ENCODE results near the gene CARF. TPM values are rescaled to one million over a fixed set of nuclear protein-coding genes. Genes with fewer than 3 reads are reported as not detected.
A peak's percentile ranks its signal among the peaks of the same experiment; 100 is the strongest.

CARF gene
- total and polyA plus RNA-seq, 2 donors (not counting 1 experiment from before 2014, with no cell fraction given) = 11.3 to 27.5 TPM

DNA sequence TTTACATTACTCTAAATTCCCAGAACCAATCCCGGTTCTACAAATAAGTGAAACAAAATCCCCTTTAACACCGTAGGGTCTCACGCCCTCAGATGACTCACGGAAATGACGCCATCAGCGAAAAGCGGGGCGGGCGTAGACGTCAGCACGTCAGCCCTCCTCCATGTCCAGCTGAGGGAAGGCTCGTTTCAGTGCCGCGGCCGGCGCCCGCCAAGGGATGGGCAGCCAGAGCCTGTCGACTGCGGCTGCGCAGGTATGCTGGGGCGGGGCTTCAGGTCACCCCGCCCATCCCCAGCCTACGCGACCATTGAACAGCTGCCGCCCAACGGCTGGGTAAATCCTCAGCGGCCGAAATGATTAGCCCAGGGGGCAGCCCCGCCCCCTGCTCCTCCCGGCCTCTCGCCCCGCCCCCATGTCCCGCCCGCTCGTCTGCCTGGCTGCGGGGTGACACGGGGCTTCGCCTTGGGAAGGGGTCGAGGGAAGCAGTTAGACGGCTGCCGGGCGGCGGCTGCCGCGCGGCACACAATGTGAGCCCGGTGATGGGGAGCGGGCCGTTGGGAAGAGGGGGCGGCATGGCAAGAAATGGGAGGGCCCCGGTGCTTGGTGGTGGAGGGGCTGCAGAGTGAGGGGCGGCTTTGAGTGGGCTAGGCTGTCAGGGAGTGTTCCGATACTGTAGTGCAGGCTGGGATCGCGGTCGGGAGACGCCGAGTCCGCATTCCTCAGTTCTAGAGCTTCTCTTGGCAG, 102.6 kb downstream of the CARF start, which contains the start of gene NBEAL1:
Gene NBEAL1 (plus strand): TSS at position 420 of the 744 bp plus-strand sequence. CDS start 1,510 bp downstream, outside the sequence.
- Histone ChIP-seq H3K27me3 (replicated peaks in 1 of 4; ENCODE audit: control extremely low read depth in 1 of 4, control insufficient read depth in 3 of 4, insufficient read depth in 4 of 4, low read length in 3 of 4) (no peaks in the 10 kb centered on the region), H4K20me1 (ENCODE audit: control insufficient read depth, insufficient read depth, low read length, poor library complexity, severe bottlenecking) (no peaks in the 10 kb centered on the region), H3K4me1 (ENCODE audit: control insufficient read depth in 2 of 2, insufficient read depth in 2 of 2, low read length in 2 of 2) (peaks cover 15 to 17% of the 10 kb centered on the region in 2 donors), H3K9me3 (ENCODE audit: control extremely low read depth in 1 of 3, control insufficient read depth in 2 of 3, insufficient read depth in 1 of 3, low read length in 2 of 3) (no peaks in the 10 kb centered on the region), H3K9ac (ENCODE audit: low read length) (peak within 1 kb of the TSS; percentile 82), H3K79me2 (ENCODE audit: control insufficient read depth, insufficient read depth, low read length) (no peaks in the 10 kb centered on the region), H2AFZ (ENCODE audit: insufficient read depth, low read depth, low read length, poor library complexity, severe bottlenecking) (peak within 1 kb of the TSS; percentile 94), H3K4me2 (replicated peaks; ENCODE audit: low read depth, low read length, poor library complexity, severe bottlenecking) (peak within 1 kb of the TSS; percentile 94), H3K27ac (ENCODE audit: low read length in 2 of 2) (peak within 1 kb of the TSS; percentile 87 to 93), H3K36me3 (replicated peaks in 1 of 2; ENCODE audit: control extremely low read depth in 1 of 2, control insufficient read depth in 1 of 2, extremely low read depth in 1 of 2, insufficient read depth in 2 of 2, low read length in 1 of 2) (no peaks in the 10 kb centered on the region), H3K4me3 (ENCODE audit: control extremely low read depth in 1 of 5, extremely low read depth in 1 of 5, insufficient read depth in 1 of 5, low read depth in 2 of 5, low read length in 4 of 5) (peak within 1 kb of the TSS; percentile 61 to 99 (median 87))
- under 1% methylated on average over 59 of the region's 59 CpGs for WGBS (ENCODE audit: insufficient coverage)
- Mint-ChIP-seq H3K4me1 (peaks cover 35% of the 10 kb centered on the region), H3K4me3 (peak within 1 kb of the TSS; percentile 93), H3K9me3 (ENCODE audit: insufficient read depth) (no peaks in the 10 kb centered on the region), H3K27ac (peak within 1 kb of the TSS; percentile 89), H3K27me3 (no peaks in the 10 kb centered on the region)
- intact Hi-C loops (cut with micrococcal nuclease) = loop anchor here (1.0 to 10.0 kb wide), 7 partner anchors 103 to 1372 kb away; partner anchors contain the start of genes ABI2, BMPR2, FAM117B and NOP58
- DNase-seq (peak; percentile 99), ATAC-seq (ENCODE audit: low read depth) (peak; percentile 93)
- CTCF ChIA-PET = no interaction called here
- POLR2A ChIA-PET = interaction anchor here (0.9 kb wide), 1 partner anchor 379 kb away, joined by 3 read pairs; no protein-coding TSS in a partner anchor
- TF ChIP-seq EZH2 (IDR thresholded peaks at IDR 0.05; ENCODE audit: borderline replicate concordance, insufficient read depth, low read depth, low read length, poor library complexity, severe bottlenecking) = no peak
- TF ChIP-seq, protein P1, sequence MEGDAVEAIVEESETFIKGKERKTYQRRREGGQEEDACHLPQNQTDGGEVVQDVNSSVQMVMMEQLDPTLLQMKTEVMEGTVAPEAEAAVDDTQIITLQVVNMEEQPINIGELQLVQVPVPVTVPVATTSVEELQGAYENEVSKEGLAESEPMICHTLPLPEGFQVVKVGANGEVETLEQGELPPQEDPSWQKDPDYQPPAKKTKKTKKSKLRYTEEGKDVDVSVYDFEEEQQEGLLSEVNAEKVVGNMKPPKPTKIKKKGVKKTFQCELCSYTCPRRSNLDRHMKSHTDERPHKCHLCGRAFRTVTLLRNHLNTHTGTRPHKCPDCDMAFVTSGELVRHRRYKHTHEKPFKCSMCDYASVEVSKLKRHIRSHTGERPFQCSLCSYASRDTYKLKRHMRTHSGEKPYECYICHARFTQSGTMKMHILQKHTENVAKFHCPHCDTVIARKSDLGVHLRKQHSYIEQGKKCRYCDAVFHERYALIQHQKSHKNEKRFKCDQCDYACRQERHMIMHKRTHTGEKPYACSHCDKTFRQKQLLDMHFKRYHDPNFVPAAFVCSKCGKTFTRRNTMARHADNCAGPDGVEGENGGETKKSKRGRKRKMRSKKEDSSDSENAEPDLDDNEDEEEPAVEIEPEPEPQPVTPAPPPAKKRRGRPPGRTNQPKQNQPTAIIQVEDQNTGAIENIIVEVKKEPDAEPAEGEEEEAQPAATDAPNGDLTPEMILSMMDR (IDR thresholded peaks at IDR 0.05) = no peak

DNA sequence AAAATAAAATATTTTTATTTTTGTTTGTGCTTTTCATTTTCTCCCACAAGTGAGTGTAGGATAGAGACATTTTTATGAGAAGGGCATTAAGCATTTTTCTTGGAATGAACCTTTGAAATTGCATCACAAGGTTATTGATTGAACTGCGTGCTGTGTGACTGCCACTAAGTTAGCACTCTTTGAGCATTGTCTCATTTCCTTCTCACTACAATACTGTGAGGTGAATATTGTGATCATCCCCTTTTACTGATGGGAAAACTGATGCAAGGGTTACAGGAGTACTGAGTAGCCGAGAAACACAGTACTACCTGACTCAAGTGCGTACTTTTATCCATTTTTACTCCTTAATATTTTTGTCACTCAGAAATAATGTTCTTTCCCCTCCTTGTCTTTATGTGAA, 104.6 kb downstream of the CARF start:
- POLR2A ChIA-PET = no interaction called here
- Mint-ChIP-seq H3K27ac (no peak overlapping the region), H3K4me1 (peaks cover 35% of the 10 kb centered on the region)

More for the DNA sequence above, 104.6 kb downstream of the CARF start:
- DNase-seq = no peak
- TF ChIP-seq, protein P1 (IDR thresholded peaks at IDR 0.05) = no peak
- no peak for TF ChIP-seq EZH2 (IDR thresholded peaks at IDR 0.05; ENCODE audit: borderline replicate concordance, insufficient read depth, low read depth, low read length, poor library complexity, severe bottlenecking)
- Histone ChIP-seq H3K4me1 (ENCODE audit: control insufficient read depth in 2 of 2, insufficient read depth in 2 of 2, low read length in 2 of 2) (peaks cover 15 to 17% of the 10 kb centered on the region in 2 donors), H3K4me3 (ENCODE audit: control extremely low read depth in 1 of 5, extremely low read depth in 1 of 5, insufficient read depth in 1 of 5, low read depth in 2 of 5, low read length in 4 of 5) (no peak overlapping the region), H4K20me1 (ENCODE audit: control insufficient read depth, insufficient read depth, low read length, poor library complexity, severe bottlenecking) (no peaks in the 10 kb centered on the region), H3K9ac (ENCODE audit: low read length) (no peak overlapping the region), H3K9me3 (ENCODE audit: control extremely low read depth in 1 of 3, control insufficient read depth in 2 of 3, insufficient read depth in 1 of 3, low read length in 2 of 3) (no peaks in the 10 kb centered on the region), H3K4me2 (replicated peaks; ENCODE audit: low read depth, low read length, poor library complexity, severe bottlenecking) (no peak overlapping the region), H3K27ac (ENCODE audit: low read length in 2 of 2) (no peak overlapping the region), H2AFZ (ENCODE audit: insufficient read depth, low read depth, low read length, poor library complexity, severe bottlenecking) (no peak overlapping the region), H3K27me3 (replicated peaks in 1 of 4; ENCODE audit: control extremely low read depth in 1 of 4, control insufficient read depth in 3 of 4, insufficient read depth in 4 of 4, low read length in 3 of 4) (no peaks in the 10 kb centered on the region), H3K36me3 (replicated peaks in 1 of 2; ENCODE audit: control extremely low read depth in 1 of 2, control insufficient read depth in 1 of 2, extremely low read depth in 1 of 2, insufficient read depth in 2 of 2, low read length in 1 of 2) (no peaks in the 10 kb centered on the region), H3K79me2 (ENCODE audit: control insufficient read depth, insufficient read depth, low read length) (no peaks in the 10 kb centered on the region)
- no peak for ATAC-seq (ENCODE audit: low read depth)
- CTCF ChIA-PET = no interaction called here
- Mint-ChIP-seq H3K4me3 (no peak overlapping the region), H3K9me3 (ENCODE audit: insufficient read depth) (no peaks in the 10 kb centered on the region), H3K27me3 (no peaks in the 10 kb centered on the region)
- intact Hi-C loops (cut with micrococcal nuclease) = loop anchor here (10.0 kb wide), 2 partner anchors 308 to 752 kb away; partner anchors contain the start of genes ABI2 and NOP58
- no CpG with 5 or more reads among the region's 3 CpGs for WGBS (ENCODE audit: insufficient coverage)
